ENCODE data around the gene ARPC5.
A peak's percentile ranks its signal among the peaks of the same experiment; 100 is the strongest.

The ARPC5 gene

DNA sequence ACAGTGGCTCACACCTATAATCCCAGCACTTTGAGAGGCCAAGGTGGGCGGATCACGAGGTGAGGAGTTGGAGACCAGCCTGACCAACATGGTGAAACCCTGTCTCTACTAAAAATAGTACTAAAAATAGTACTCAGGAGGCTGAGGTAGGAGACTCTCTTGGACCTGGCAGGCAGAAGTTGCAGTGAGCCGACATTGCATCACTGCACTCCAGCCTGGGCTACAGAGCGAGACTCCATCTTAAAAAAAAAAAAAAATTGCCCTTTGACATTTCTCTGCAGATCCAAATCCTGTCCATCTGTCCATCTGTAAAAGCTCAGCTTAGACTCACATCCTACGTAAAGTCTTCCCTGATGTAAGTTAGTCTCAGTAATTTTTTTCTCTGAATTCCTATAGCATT lies 39.1 kb downstream of the ARPC5 start:
- Histone ChIP-seq H3K4me3 (ENCODE audit: low read length) (no peak overlapping the region), H3F3A (ENCODE audit: control insufficient read depth, insufficient read depth) (no peaks in the 10 kb centered on the region), H3K9me3 (ENCODE audit: control insufficient read depth, insufficient read depth, low read length) (no peaks in the 10 kb centered on the region), H3K79me2 (ENCODE audit: control insufficient read depth, low read length) (no peaks in the 10 kb centered on the region), H3K36me3 (ENCODE audit: control insufficient read depth, low read length) (no peaks in the 10 kb centered on the region), H3K4me2 (ENCODE audit: low read length) (no peak overlapping the region), H4K20me1 (ENCODE audit: control insufficient read depth, insufficient read depth, low read depth, low read length) (no peaks in the 10 kb centered on the region), H3K9me2 (replicated peaks; ENCODE audit: control insufficient read depth, low read length) (no peaks in the 10 kb centered on the region), H3K4me1 (ENCODE audit: control insufficient read depth, low read length) (peaks cover 17% of the 10 kb centered on the region), H3K27ac (ENCODE audit: low read depth, low read length) (no peak overlapping the region), H3K27me3 (ENCODE audit: control insufficient read depth, low read length) (peaks cover 19% of the 10 kb centered on the region)
- TF ChIP-seq, protein P1, sequence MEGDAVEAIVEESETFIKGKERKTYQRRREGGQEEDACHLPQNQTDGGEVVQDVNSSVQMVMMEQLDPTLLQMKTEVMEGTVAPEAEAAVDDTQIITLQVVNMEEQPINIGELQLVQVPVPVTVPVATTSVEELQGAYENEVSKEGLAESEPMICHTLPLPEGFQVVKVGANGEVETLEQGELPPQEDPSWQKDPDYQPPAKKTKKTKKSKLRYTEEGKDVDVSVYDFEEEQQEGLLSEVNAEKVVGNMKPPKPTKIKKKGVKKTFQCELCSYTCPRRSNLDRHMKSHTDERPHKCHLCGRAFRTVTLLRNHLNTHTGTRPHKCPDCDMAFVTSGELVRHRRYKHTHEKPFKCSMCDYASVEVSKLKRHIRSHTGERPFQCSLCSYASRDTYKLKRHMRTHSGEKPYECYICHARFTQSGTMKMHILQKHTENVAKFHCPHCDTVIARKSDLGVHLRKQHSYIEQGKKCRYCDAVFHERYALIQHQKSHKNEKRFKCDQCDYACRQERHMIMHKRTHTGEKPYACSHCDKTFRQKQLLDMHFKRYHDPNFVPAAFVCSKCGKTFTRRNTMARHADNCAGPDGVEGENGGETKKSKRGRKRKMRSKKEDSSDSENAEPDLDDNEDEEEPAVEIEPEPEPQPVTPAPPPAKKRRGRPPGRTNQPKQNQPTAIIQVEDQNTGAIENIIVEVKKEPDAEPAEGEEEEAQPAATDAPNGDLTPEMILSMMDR (IDR thresholded peaks at IDR 0.05; ENCODE audit: low read depth, low read length, poor library complexity, severe bottlenecking): no peak
- TF ChIP-seq EZH2phosphoT487 (IDR thresholded peaks at IDR 0.05; ENCODE audit: borderline replicate concordance, low read length): no peak

DNA sequence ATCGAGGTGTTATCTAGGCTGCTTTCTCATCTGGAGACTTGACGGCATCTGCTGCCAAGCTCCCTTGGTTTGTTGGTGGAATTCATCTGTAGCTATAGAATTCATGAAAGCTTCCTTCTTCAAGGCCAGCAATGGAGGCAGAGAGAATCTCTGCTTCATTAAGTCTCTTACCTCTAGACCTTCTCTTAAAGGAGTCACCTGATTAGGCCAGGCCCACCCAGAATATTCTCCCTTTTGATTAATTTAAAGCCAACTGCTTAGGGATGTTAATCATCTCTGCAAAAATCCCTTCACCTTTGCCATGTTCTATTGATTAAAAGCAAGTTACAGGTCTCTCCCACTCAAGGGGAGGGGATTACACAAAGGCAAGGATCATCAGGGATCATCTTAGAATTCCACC lies 40.0 kb downstream of the ARPC5 start:
- TF ChIP-seq EZH2phosphoT487 (IDR thresholded peaks at IDR 0.05; ENCODE audit: borderline replicate concordance, low read length): no peak
- TF ChIP-seq, protein P1 (IDR thresholded peaks at IDR 0.05; ENCODE audit: low read depth, low read length, poor library complexity, severe bottlenecking): no peak
- Histone ChIP-seq H3K4me1 (ENCODE audit: control insufficient read depth, low read length) (peaks cover 22% of the 10 kb centered on the region), H3K27me3 (ENCODE audit: control insufficient read depth, low read length) (peaks cover 19% of the 10 kb centered on the region), H3K4me3 (ENCODE audit: low read length) (no peak overlapping the region), H4K20me1 (ENCODE audit: control insufficient read depth, insufficient read depth, low read depth, low read length) (no peaks in the 10 kb centered on the region), H3F3A (ENCODE audit: control insufficient read depth, insufficient read depth) (no peaks in the 10 kb centered on the region), H3K27ac (ENCODE audit: low read depth, low read length) (no peak overlapping the region), H3K9me2 (replicated peaks; ENCODE audit: control insufficient read depth, low read length) (no peaks in the 10 kb centered on the region), H3K4me2 (ENCODE audit: low read length) (no peak overlapping the region), H3K9me3 (ENCODE audit: control insufficient read depth, insufficient read depth, low read length) (no peaks in the 10 kb centered on the region), H3K36me3 (ENCODE audit: control insufficient read depth, low read length) (no peaks in the 10 kb centered on the region), H3K79me2 (ENCODE audit: control insufficient read depth, low read length) (no peaks in the 10 kb centered on the region)

DNA sequence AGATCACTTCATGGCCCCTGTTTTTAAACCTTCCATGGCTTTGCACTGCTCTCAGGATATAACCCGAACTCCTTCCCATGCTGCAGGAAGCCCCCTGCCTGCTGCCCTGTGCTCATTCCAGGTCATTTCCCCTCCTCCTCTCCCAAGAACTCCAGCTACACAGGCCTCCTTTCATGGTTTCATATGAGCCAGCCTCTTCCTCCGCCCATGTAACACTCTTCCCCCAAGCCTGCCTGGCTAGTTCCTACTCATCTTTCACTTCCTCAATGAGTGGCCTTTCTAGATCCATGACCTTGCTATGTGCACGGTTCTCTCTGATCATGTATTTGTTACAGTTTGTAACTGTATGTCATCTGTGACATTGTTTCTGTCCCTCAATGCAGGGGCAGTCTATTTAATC lies 42.2 kb downstream of the ARPC5 start:
- no peaks in the 10 kb centered on the region for H3F3A ChIP-seq (ENCODE audit: control insufficient read depth, insufficient read depth)
- peaks cover 19% of the 10 kb centered on the region for H3K27me3 ChIP-seq (ENCODE audit: control insufficient read depth, low read length)
- no peaks in the 10 kb centered on the region for H3K36me3 ChIP-seq (ENCODE audit: control insufficient read depth, low read length)
- H3K4me3 ChIP-seq (ENCODE audit: low read length): peak overlapping the region; percentile 25; the same call in 1 of the 2 replicates
- no peaks in the 10 kb centered on the region for H3K79me2 ChIP-seq (ENCODE audit: control insufficient read depth, low read length)
- peak overlapping the region; percentile 40 for H3K4me2 ChIP-seq (ENCODE audit: low read length)
- no peaks in the 10 kb centered on the region for H3K9me3 ChIP-seq (ENCODE audit: control insufficient read depth, insufficient read depth, low read length)
- no peaks in the 10 kb centered on the region for H3K9me2 ChIP-seq (replicated peaks; ENCODE audit: control insufficient read depth, low read length)
- H3K4me1 ChIP-seq (ENCODE audit: control insufficient read depth, low read length): peaks cover 38% of the 10 kb centered on the region
- no peak for TF ChIP-seq EZH2phosphoT487 (IDR thresholded peaks at IDR 0.05; ENCODE audit: borderline replicate concordance, low read length)
- TF ChIP-seq, protein P1 (IDR thresholded peaks at IDR 0.05; ENCODE audit: low read depth, low read length, poor library complexity, severe bottlenecking): no peak
- H4K20me1 ChIP-seq (ENCODE audit: control insufficient read depth, insufficient read depth, low read depth, low read length): no peaks in the 10 kb centered on the region
- H3K27ac ChIP-seq (ENCODE audit: low read depth, low read length): no peak overlapping the region

Measured in DOHH2 (cell line).